ENCODE measurements around the gene DENND11.

DENND11 gene

DNA sequence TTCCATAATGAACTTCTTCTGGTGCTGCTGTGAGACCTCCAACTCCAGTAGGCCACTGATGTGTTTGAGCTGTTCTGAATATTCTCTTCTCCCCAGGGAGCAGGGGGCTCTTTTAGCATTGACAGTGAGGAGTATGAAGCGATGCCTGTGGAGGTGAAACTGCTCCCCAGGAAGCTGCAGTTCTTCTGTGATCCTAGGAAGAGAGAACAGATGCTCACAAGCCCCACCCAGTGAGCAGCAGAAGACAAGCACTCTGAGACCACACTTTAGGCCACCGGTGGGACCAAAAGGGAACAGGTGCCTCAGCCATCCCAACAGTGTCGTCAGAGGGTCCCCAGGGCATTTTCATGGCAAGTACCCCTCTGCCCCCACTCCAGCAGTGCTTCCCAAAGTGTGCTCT, 49.3 kb downstream of the DENND11 start:
- H3K27me3 Mint-ChIP-seq, result no peaks in the 10 kb centered on the region
- H3K4me3 Mint-ChIP-seq, result no peak overlapping the region
- peaks cover 5% of the 10 kb centered on the region for H3K4me1 Mint-ChIP-seq (ENCODE audit: low read depth)
- no peaks in the 10 kb centered on the region for H3K9me3 Mint-ChIP-seq (ENCODE audit: low read depth)
- H3K36me3 Mint-ChIP-seq, result peaks cover 2% of the 10 kb centered on the region
- no peak overlapping the region for H3K27ac Mint-ChIP-seq
